Epithelial cell of esophagus (primary cell): ENCODE results near the gene MAN2A2.

Experiments used
- DNase-seq: peaks from one replicate; pipeline ENCODE4 v3.0.0; 2010; ENCODE audit warnings: low read depth
- H3K4me3 ChIP-seq: 2 replicates; pipeline ENCODE4 v1.5.1; 2011; ENCODE audit warnings: mild to moderate bottlenecking, low read length, control low read depth
- TF ChIP-seq, protein P1 (sequence below): IDR thresholded peaks from 2 replicates; pipeline ENCODE4 v1.5.1; 2011; ENCODE audit warnings: low read depth, mild to moderate bottlenecking, low read length, control low read depth, inconsistent platforms; ENCODE audit not compliant: insufficient read depth; ENCODE audit errors: missing control alignments

The MAN2A2 gene

GRCh38 chr15:90901175-90902039, 1.7 kb upstream of the MAN2A2 start:
- TF ChIP-seq, protein P1, sequence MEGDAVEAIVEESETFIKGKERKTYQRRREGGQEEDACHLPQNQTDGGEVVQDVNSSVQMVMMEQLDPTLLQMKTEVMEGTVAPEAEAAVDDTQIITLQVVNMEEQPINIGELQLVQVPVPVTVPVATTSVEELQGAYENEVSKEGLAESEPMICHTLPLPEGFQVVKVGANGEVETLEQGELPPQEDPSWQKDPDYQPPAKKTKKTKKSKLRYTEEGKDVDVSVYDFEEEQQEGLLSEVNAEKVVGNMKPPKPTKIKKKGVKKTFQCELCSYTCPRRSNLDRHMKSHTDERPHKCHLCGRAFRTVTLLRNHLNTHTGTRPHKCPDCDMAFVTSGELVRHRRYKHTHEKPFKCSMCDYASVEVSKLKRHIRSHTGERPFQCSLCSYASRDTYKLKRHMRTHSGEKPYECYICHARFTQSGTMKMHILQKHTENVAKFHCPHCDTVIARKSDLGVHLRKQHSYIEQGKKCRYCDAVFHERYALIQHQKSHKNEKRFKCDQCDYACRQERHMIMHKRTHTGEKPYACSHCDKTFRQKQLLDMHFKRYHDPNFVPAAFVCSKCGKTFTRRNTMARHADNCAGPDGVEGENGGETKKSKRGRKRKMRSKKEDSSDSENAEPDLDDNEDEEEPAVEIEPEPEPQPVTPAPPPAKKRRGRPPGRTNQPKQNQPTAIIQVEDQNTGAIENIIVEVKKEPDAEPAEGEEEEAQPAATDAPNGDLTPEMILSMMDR, result no peak
- peak overlapping the region; percentile 68 for H3K4me3 ChIP-seq
- no peak for DNase-seq

- TF ChIP-seq, protein P1, result peak; percentile 81
- peak overlapping the region; percentile 68 for H3K4me3 ChIP-seq
- peak; percentile 86 for DNase-seq
Observed at GRCh38 chr15:90902040-90902839, 862 bp upstream of the MAN2A2 start.

DNA sequence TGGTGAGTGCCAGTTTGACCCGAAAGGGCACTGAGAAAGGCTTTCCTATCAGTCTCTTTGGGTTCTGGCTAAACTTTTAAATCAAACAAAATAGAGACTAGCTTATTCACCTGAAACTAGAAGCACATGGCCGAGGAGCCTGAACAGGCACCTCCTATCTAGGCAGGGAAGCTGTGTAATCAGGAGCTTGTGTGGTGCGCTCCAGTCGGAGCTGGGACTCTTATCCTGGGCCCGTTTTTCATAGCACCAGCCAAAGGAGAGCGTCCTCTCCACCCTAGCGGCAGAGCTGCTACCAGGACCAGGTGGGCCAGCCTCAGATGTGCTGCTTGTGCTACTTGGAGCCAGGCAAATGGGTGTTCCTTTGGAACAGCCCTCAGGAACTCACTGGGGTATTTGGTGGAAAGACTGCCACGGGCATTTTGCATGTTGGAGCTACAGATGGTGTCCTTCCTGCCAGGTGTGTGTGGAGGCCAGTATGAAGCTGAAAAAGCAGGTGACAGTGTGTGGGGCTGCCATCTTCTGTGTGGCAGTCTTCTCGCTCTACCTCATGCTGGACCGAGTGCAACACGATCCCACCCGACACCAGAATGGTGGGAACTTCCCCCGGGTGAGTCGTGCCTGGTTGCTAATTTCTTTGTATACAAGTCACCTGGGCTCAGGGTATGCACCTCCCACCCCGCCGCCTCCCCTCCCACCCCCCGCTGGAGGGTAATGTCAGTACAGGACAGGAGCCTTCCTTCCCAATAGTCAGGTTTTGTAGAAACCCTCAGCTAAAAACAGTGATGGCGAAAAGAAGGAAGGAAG, 833 bp downstream of the MAN2A2 start:
- peak; percentile 48 for DNase-seq
- H3K4me3 ChIP-seq, result peak overlapping the region; percentile 79
- TF ChIP-seq, protein P1, result peak; percentile 33

DNA sequence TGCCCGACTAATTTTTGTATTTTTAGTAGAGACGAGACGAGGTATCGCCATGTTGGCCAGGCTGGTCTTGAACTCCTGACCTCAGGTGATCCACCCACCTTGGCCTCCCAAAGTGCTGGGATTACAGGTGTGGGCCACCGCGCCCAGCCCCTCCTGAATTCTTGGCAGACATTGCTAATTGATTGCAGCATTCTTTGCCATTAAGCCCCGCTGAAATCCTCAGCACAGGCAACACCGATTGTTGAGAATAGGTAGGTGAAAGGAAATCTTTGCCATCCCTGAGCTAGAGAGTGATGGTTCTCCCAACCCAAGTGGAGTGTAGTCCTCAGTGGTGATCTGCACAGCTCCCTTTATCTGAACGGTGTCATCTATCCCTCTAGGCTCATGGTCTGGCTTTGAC, 1.6 kb downstream of the MAN2A2 start:
- no peak overlapping the region for H3K4me3 ChIP-seq
- DNase-seq, result no peak
- TF ChIP-seq, protein P1, result no peak

DNA sequence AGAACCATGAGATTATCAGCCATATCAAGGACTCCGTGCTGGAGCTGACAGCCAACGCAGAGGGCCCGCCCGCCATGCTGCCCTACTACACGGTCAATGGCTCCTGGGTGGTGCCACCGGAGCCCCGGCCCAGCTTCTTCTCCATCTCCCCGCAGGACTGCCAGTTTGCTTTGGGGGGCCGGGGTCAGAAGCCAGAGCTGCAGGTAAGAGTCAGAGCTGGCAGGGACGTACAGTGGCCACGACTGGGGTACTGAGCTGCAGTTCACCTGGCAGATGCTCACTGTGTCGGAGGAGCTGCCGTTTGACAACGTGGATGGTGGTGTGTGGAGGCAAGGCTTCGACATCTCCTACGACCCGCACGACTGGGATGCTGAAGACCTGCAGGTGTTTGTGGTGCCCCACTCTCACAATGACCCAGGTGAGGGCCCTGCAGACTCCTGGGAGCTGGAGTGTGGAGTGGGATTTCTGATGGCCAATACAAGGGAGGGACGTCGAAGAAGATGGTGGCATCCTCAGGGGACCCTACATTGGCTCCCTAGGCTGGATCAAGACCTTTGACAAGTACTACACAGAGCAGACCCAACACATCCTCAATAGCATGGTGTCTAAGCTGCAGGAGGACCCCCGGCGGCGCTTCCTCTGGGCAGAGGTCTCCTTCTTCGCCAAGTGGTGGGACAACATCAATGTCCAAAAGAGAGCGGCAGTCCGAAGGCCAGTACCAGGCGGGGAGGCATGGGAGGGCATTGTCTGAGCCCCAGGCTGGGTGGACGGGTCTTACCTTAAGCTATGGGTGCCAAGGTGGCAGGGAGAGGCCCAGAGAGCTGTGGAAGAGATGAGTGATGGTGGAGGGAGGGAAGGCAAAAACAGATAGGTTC, 2.4 kb downstream of the MAN2A2 start:
- no peak for DNase-seq
- TF ChIP-seq, protein P1, result no peak
- H3K4me3 ChIP-seq, result no peak overlapping the region
